Stimulated activated naive B cell treated with anti-CD40 and anti-IgM and Interleukin-4, amounts not matched to agents 10 μg/mL and 1 μg/mL and 100 μg/mL, for 72 hours (primary cell): ENCODE data around the gene OR8D1.
A peak's percentile ranks its signal among the peaks of the same experiment; 100 is the strongest.

ENCODE experiments used
- ATAC-seq, 2 donors: fragments of 150-1000 bp; cut with Tn5 transposase; replicated peaks; 2 replicates each; pipeline ENCODE4 v1.10.0; 2021; ENCODE audit warnings: moderate library complexity in 1 of 2
- DNase-seq: peaks from one replicate; pipeline ENCODE4 v3.0.0; 2021
- H3K27ac Mint-ChIP-seq: one replicate; pipeline ENCODE4 v1.8.0; 2022; ENCODE audit warnings: mild to moderate bottlenecking, mixed read lengths
- H3K27me3 Mint-ChIP-seq, 2 donors: one replicate each; pipeline ENCODE4 v1.8.0; 2022; ENCODE audit warnings: mixed read lengths in 2 of 2
- H3K36me3 Mint-ChIP-seq, 2 donors: one replicate each; pipeline ENCODE4 v1.8.0; 2022; ENCODE audit warnings: mixed read lengths in 2 of 2, mild to moderate bottlenecking in 1 of 2
- H3K4me1 Mint-ChIP-seq, 2 donors: one replicate each; pipeline ENCODE4 v1.8.0; 2022; ENCODE audit warnings: mixed read lengths in 2 of 2, mild to moderate bottlenecking in 1 of 2
- H3K4me3 Mint-ChIP-seq, 2 donors: one replicate each; pipeline ENCODE4 v1.8.0; 2022; ENCODE audit warnings: mild to moderate bottlenecking in 2 of 2, mixed read lengths in 2 of 2, moderate library complexity in 1 of 2
- H3K9me3 Mint-ChIP-seq, 2 donors: one replicate each; pipeline ENCODE4 v1.8.0; 2022; ENCODE audit warnings: mixed read lengths in 2 of 2, mild to moderate bottlenecking in 1 of 2

OR8D1 gene

DNA sequence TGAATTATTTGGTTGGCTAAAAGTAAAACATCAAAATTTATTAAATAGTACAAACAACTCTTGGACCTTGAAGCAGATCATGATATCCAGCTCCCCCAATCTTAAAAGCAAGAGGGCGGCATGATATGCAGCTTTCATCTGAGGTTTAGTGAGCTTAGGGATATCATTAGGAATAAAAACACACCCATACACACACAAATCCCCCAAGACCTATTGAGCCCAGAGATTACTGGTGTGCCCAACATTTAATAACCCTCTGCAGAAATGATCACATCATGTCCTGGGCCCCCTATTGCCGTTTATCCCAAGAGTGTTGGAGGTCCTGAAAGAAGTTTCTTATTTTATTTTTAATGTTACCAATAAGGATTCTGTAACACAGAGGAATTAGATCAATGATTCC is at the start of gene OR8D1:
TSS of gene OR8D1 (minus strand) at position 101 of the 400 bp plus-strand sequence. CDS start 3,183 bp downstream, outside the sequence.
- peak within 1 kb of the TSS; percentile 34 for H3K27ac Mint-ChIP-seq

DNA sequence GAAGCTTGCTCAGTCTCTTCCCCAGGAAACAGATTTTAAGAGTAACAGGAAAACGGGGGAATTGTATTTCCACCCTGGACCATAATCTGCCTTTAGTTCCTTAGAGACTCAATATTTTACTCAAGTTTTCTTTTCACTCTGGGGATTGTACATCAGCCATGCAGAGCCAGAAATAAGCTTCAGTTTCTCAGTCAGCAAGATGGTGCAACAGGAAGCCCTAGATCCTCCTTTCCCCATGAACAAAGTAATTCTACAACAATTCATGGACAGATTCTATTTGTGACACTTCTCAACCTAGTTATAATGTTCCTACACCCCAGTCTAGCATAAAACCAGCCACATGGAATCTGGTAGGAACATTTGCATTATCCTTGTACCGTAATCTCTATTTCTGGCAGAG is 45.8 kb upstream of the OR8D1 start:
- no peak overlapping the region for H3K4me3 Mint-ChIP-seq
- H3K9me3 Mint-ChIP-seq, result peaks cover 0 to 3% of the 10 kb centered on the region in 2 donors
- no peak overlapping the region for H3K27ac Mint-ChIP-seq
- H3K27me3 Mint-ChIP-seq, result peaks cover 12 to 14% of the 10 kb centered on the region in 2 donors
- ATAC-seq, result no peak
- DNase-seq, result no peak
- no peaks in the 10 kb centered on the region for H3K36me3 Mint-ChIP-seq
- peaks cover 0 to 11% of the 10 kb centered on the region in 2 donors for H3K4me1 Mint-ChIP-seq

More for the DNA sequence above, at the start of gene OR8D1:
- peaks cover 6 to 24% of the 10 kb centered on the region in 2 donors for H3K27me3 Mint-ChIP-seq
- no peaks in the 10 kb centered on the region for H3K36me3 Mint-ChIP-seq
- H3K4me3 Mint-ChIP-seq, result no peak within 1 kb of the TSS
- H3K9me3 Mint-ChIP-seq, result peaks cover 0 to 2% of the 10 kb centered on the region in 2 donors
- ATAC-seq, result no peak
- no peaks in the 10 kb centered on the region for H3K4me1 Mint-ChIP-seq
- no peak for DNase-seq

DNA sequence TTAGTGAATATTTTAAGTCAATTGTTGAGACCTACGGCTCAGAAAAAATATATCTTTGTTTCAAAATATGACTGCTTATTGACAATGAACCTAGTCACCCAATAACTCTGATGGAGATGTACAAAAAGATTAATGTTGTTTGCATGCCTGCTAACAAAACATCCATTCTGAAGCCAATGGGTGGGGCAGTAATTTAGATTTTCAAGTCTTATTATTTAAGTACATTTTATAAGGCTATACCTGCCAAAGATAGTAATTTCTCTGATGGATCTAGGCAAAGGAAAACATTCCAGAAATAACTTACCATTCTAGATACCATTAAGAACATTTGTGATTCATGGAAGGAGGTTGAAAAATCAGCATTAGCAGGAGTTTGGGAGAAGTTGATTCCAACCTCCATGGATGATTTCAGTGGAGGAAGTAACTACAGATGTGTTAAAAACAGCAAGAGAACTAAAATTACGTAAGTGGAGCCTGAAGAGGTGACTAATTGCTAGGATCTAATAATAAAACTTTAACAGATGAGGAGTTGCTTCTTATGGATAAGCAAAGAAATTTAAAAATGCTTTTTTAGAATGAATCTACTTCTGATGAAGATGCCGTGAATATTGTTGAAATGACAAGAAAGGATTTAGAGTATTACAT is 32.7 kb upstream of the OR8D1 start:
- Mint-ChIP-seq H3K27ac (no peak overlapping the region), H3K9me3 (peaks cover 0 to 2% of the 10 kb centered on the region in 2 donors), H3K4me1 (no peaks in the 10 kb centered on the region), H3K4me3 (no peak overlapping the region), H3K27me3 (peaks cover 9 to 11% of the 10 kb centered on the region in 2 donors), H3K36me3 (no peaks in the 10 kb centered on the region)
- DNase-seq (no peak), ATAC-seq (no peak)

DNA sequence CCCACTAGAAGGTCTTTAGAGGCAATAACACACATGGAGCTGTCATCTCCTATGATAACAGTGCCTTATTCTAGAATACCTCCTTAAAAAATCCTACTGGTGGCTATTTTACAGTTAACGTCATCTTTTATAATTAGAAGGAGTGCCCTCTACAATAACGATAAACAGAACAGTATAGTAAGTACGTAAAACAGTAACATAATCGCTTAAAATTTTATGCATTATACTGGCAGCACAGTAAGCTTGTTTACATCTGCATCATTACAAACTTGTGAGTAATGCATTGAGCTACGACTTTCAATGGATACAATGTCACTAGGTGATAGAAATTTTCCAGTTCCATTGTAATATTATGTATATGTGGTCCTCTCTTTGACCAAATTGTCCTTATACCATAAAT is 30.6 kb upstream of the OR8D1 start:
- H3K4me1 Mint-ChIP-seq, result peaks cover 0 to under 1% of the 10 kb centered on the region in 2 donors
- no peak overlapping the region for H3K27ac Mint-ChIP-seq
- H3K27me3 Mint-ChIP-seq, result peaks cover 9 to 11% of the 10 kb centered on the region in 2 donors
- no peak overlapping the region for H3K4me3 Mint-ChIP-seq
- no peak for DNase-seq
- peaks cover 0 to 2% of the 10 kb centered on the region in 2 donors for H3K9me3 Mint-ChIP-seq
- H3K36me3 Mint-ChIP-seq, result no peaks in the 10 kb centered on the region
- no peak for ATAC-seq

DNA sequence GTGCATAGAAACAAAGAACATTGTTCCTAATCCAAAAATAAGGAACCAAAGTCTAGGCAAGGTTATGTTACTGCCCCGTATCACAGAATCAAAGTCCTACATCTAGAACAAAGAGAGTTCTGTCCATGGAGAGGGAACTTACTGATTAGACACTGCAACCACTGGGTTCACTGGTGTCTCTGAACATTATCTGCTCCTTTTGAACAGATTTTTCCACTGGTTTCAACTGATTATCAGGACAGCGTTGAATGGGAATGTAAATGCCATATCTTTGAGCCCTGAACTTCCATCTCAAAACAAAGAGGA is 26.3 kb upstream of the OR8D1 start:
- Mint-ChIP-seq H3K27ac (no peak overlapping the region), H3K27me3 (no peaks in the 10 kb centered on the region), H3K9me3 (no peaks in the 10 kb centered on the region), H3K4me1 (peaks cover 0 to 2% of the 10 kb centered on the region in 2 donors), H3K36me3 (no peaks in the 10 kb centered on the region), H3K4me3 (no peak overlapping the region)
- no peak for ATAC-seq
- DNase-seq, result no peak

DNA sequence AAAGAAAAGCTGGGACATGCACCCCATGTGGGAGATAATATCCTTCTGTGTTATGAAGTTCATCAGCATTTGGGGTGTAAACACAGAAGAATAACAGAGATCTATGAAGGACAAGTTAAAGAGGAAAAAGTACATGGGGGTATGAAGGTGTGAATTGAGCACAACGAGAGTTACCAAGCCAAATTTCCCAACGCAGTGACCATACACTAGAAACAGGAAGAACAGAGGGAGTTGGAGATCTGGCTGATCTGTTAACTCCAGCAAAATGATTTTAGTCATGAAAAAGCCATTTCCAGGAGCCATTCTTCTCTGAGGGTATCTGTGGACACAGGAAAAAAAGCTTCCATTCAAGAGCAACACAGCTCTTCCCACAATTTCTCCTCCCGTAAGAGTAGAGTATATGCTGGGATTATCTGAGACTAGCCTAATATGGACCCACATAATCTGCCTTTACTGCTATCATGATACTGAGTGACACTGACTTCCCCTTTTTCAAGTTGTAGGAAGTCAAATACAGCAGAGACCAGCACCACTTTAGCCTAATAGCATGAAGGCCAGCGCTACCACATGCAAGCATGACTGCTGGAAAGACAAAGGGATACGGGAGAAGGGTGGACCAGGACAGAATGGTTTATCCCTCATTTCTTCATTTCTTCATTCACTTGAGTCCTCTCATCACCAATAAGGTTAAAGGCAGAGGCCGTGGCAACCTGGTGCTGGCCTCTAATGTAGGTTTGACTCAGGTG is 25.8 kb upstream of the OR8D1 start:
- H3K4me3 Mint-ChIP-seq, result no peak overlapping the region
- DNase-seq (no peak), ATAC-seq (peak in 1 of 2 donors; percentile 33)
- no peaks in the 10 kb centered on the region for H3K9me3 Mint-ChIP-seq
- no peaks in the 10 kb centered on the region for H3K36me3 Mint-ChIP-seq
- no peak overlapping the region for H3K27ac Mint-ChIP-seq
- H3K27me3 Mint-ChIP-seq, result no peaks in the 10 kb centered on the region
- H3K4me1 Mint-ChIP-seq, result peaks cover 0 to 2% of the 10 kb centered on the region in 2 donors

DNA sequence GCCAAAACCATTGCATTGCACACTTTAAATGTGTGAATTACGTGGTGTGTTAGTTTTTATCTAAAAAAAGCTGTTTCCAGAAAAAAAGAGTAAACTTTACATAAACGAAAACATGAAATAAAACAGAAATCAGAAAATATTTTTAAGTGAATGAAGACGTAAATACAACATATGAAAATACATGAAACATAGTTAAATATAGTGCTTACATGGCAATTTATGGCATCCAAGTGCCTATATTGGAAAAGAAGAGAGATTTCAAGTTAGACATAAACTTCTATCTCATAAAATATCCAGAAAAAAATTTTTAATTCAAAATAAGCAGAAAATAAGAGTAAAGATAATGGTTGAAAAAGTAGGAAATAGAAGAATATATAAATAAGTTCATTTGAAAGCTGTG is 18.1 kb upstream of the OR8D1 start:
- Mint-ChIP-seq H3K4me1 (peaks cover 10 to 24% of the 10 kb centered on the region in 2 donors), H3K9me3 (no peaks in the 10 kb centered on the region), H3K27me3 (no peaks in the 10 kb centered on the region), H3K27ac (no peak overlapping the region), H3K4me3 (no peak overlapping the region), H3K36me3 (no peaks in the 10 kb centered on the region)
- ATAC-seq (no peak), DNase-seq (no peak)

DNA sequence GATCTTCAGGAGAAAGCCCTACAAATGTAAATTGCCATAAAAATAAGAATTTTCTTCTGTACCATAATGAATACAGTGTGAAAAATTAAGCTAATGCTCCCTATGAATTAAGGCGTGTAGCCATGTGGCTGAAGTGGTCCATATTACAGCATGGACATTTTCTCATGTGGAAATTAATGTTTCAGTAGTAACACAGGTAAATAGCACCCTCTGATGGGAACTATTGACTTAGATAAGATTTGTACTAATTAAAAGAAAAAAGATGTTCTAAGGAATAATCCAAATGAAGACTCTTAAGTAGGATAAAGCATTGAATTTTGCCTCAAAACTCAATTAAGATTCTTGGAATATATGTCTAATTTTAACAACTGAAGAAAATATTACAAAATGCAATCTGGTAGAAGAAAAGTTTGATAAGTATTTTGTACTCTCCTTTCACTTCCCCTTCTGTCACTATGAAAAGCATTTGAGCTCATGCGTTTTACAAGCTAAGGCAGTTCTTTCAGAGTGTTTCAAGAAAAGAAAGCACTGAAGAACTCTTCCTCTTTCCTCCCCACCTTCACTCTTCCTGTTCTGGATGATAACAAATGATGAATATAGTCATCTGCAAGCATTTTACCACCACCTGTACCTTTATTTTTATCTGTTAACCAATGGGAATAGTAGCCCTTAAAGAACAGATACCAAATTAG is 16.2 kb upstream of the OR8D1 start:
- peak; percentile 96 to 98 for ATAC-seq
- H3K36me3 Mint-ChIP-seq, result no peaks in the 10 kb centered on the region
- no peak for DNase-seq
- no peaks in the 10 kb centered on the region for H3K27me3 Mint-ChIP-seq
- no peak overlapping the region for H3K27ac Mint-ChIP-seq
- H3K4me3 Mint-ChIP-seq, result no peak overlapping the region
- H3K9me3 Mint-ChIP-seq, result peaks cover under 1 to 2% of the 10 kb centered on the region in 2 donors
- peaks cover 17 to 30% of the 10 kb centered on the region in 2 donors for H3K4me1 Mint-ChIP-seq

DNA sequence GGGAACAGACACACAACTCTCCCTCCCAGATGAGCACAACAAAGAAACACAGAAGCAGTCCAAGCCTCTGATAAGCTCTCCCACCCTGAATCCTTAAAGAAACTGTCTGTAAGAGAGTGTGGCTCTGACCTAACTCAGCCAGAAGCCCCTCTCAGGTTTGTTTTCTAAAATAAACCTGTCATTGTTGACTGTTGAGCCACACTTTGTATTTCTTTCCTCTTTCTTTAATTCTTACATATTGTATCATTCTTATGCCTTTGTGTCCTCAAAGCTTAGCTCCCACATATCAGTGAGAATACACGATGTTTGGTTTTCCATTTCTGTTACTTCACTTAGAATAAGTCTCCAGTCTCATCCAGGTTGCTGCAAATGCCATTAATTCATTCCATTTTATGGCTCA is 14.0 kb upstream of the OR8D1 start:
- no peaks in the 10 kb centered on the region for H3K27me3 Mint-ChIP-seq
- ATAC-seq (no peak), DNase-seq (no peak)
- H3K4me1 Mint-ChIP-seq, result peaks cover 19 to 37% of the 10 kb centered on the region in 2 donors
- no peak overlapping the region for H3K27ac Mint-ChIP-seq
- H3K9me3 Mint-ChIP-seq, result peaks cover 2 to 4% of the 10 kb centered on the region in 2 donors
- H3K36me3 Mint-ChIP-seq, result no peaks in the 10 kb centered on the region
- H3K4me3 Mint-ChIP-seq, result no peak overlapping the region

DNA sequence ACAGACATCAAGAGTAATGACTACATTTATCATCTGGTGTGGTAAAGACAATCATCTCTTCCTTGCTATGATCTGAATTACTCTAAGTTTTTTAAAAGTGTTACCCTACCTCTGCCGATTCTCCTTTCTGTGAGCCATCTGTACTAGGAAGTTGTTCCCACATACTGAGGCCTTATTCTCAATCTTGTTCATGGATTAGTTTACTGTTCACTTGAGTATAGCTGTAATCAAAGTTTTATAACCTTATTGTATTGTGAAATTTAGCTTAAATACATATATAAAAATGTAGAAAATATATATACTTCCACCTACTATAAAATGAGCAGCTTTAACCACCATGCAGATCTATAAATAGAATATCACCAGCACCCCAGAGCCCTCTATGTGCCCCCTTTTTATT is 8.6 kb upstream of the OR8D1 start:
- peaks cover 5 to 10% of the 10 kb centered on the region in 2 donors for H3K9me3 Mint-ChIP-seq

DNA sequence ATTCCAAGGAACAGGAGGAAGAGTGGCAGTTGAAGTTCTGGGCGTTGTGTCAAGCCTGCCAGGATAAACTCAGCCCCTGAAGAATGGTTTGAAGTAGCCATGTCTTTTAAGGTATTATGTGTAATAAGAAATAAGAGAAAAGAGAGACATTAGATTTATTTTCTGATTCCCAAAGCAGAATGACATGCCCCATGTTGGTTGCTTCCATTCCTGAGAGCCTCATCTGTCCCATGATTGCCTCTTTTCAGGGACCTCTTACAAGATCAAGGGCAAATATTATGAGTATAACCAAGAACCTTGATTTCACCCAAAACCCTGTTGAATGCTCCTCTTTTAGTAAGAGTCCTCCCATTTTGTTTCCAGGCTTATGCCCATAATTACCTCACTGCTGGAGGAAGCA is 6.3 kb upstream of the OR8D1 start, which contains the start of gene OR8D2:
TSS of gene OR8D2 (minus strand) at position 101 of the 400 bp plus-strand sequence. CDS start at position 101, 0 bp downstream.
- no peak for ATAC-seq
- peaks cover 5 to 9% of the 10 kb centered on the region in 2 donors for H3K9me3 Mint-ChIP-seq
- no peak for DNase-seq
- no peak within 1 kb of the TSS for H3K4me3 Mint-ChIP-seq
- H3K27me3 Mint-ChIP-seq, result peaks cover 11 to 26% of the 10 kb centered on the region in 2 donors
- H3K27ac Mint-ChIP-seq, result no peak within 1 kb of the TSS
- H3K4me1 Mint-ChIP-seq, result peaks cover 4 to 9% of the 10 kb centered on the region in 2 donors
- H3K36me3 Mint-ChIP-seq, result no peaks in the 10 kb centered on the region

More for the DNA sequence above, 8.6 kb upstream of the OR8D1 start:
- ATAC-seq (no peak), DNase-seq (no peak)
- Mint-ChIP-seq H3K36me3 (no peaks in the 10 kb centered on the region), H3K27ac (no peak overlapping the region), H3K27me3 (peaks cover 8 to 16% of the 10 kb centered on the region in 2 donors), H3K4me1 (peaks cover 9 to 13% of the 10 kb centered on the region in 2 donors), H3K4me3 (no peak overlapping the region)

DNA sequence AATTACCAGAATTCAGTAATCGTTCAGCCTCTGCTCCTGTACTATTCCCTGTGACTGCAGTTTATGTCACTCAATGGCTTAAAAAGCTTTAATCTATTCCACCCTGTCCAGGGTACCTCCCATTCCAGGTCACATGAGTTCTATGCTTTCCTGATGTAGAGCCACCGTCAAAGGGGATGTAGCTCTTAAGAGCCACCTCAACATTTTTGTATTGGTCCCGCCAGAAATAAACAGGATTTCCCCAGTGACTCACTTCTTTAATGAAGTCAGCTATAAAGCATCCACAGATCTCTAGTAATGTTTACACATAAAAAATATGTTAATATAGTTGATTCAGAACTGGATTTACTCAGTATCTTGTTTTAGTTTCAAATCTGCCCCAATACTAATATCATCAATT is 1.3 kb upstream of the OR8D1 start:
- Mint-ChIP-seq H3K4me3 (no peak overlapping the region), H3K27me3 (peaks cover 11 to 34% of the 10 kb centered on the region in 2 donors), H3K4me1 (no peaks in the 10 kb centered on the region), H3K9me3 (peaks cover 2 to 6% of the 10 kb centered on the region in 2 donors), H3K36me3 (no peaks in the 10 kb centered on the region), H3K27ac (no peak overlapping the region)
- DNase-seq (no peak), ATAC-seq (peak in 1 of 2 donors; percentile 57)

DNA sequence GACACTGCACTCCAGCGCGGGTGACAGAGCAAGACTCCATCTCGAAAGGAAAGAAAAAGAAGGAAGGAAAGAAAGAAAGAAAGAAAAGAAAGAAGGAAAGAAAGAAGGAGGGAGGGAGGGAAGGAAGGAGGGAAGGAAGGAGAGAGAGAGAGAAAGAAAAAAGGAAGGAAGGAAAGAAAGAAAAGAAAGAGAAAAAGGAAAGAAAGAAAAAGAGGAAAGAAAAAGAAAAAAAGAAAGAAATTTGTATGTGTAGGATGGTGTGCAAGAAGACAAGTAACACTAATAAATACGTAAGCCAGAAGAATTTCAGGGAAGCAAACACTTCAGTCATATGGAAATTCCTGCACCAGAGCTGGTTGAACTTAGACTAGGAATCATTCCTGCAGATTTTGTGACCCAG is 618 bp downstream of the OR8D1 start:
- Mint-ChIP-seq H3K4me1 (no peaks in the 10 kb centered on the region), H3K27ac (peak overlapping the region; percentile 34), H3K27me3 (peaks cover 6 to 23% of the 10 kb centered on the region in 2 donors), H3K9me3 (peaks cover 0 to 2% of the 10 kb centered on the region in 2 donors), H3K4me3 (no peak overlapping the region), H3K36me3 (no peaks in the 10 kb centered on the region)
- ATAC-seq (no peak), DNase-seq (no peak)

DNA sequence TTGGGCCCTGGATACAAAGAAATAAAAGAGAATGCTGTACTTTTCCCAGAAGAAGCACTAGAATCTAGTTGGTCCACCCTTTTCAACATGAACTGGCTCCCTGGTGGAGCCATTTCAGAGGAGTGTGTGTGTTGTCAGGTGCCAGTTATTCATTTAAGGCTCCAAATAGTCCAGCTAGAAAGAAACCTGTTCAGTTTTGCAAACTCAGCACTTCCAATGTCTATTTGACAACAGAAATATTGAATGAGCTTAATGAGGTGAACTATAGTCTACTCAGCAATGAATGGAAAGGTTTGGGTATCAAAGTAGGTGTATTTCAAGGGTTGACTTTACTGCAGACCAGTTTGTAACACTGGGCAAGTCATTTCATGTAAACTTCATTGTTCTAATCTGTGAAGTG is 2.1 kb downstream of the OR8D1 start:
- Mint-ChIP-seq H3K9me3 (no peaks in the 10 kb centered on the region), H3K27me3 (peaks cover 5 to 11% of the 10 kb centered on the region in 2 donors), H3K4me3 (no peak overlapping the region), H3K36me3 (no peaks in the 10 kb centered on the region), H3K4me1 (no peaks in the 10 kb centered on the region), H3K27ac (no peak overlapping the region)
- DNase-seq (no peak), ATAC-seq (no peak)
